AG20443 (cell line): ENCODE measurements around the gene TMEM72.

Source experiments
- DNase-seq: peaks from one replicate; pipeline ENCODE4 v3.0.0; 2012; ENCODE audit warnings: low spot score, mixed read lengths

Gene TMEM72

GRCh38 chr10:44955413-44956070 is 44.4 kb downstream of the TMEM72 start:
- DNase-seq = no peak

- no peak for DNase-seq
Measured at GRCh38 chr10:44956226-44956625, 45.1 kb downstream of the TMEM72 start.

GRCh38 chr10:44956717-44957706 is 45.9 kb downstream of the TMEM72 start:
- no peak for DNase-seq

GRCh38 chr10:44958196-44958897 is 47.2 kb downstream of the TMEM72 start:
- DNase-seq = peak; percentile 69

- DNase-seq = no peak
Measured at GRCh38 chr10:44958898-44959246, 47.7 kb downstream of the TMEM72 start.

- peak; percentile 99 for DNase-seq
Measured at GRCh38 chr10:44959247-44960087, 48.3 kb downstream of the TMEM72 start, which contains the start of gene RASSF4. TSS of gene RASSF4 (plus strand) at chr10:44959802. CDS start at chr10:44970203, 10,401 bp downstream.

- DNase-seq = no peak
Measured at GRCh38 chr10:44960088-44960460, 48.9 kb downstream of the TMEM72 start.

GRCh38 chr10:44960482-44961229 is 49.5 kb downstream of the TMEM72 start:
- no peak for DNase-seq

- no peak for DNase-seq
Measured at GRCh38 chr10:44961230-44961571, 50.1 kb downstream of the TMEM72 start.

- no peak for DNase-seq
Measured at GRCh38 chr10:44961931-44962750, 51.0 kb downstream of the TMEM72 start.

- DNase-seq = no peak
Measured at GRCh38 chr10:44962870-44963738, 52.0 kb downstream of the TMEM72 start.

GRCh38 chr10:44963772-44964633 is 52.9 kb downstream of the TMEM72 start:
- no peak for DNase-seq

GRCh38 chr10:44965104-44965503 is 54.0 kb downstream of the TMEM72 start:
- no peak for DNase-seq

GRCh38 chr10:44965651-44966097 is 54.5 kb downstream of the TMEM72 start:
- no peak for DNase-seq

GRCh38 chr10:44966129-44966815 is 55.1 kb downstream of the TMEM72 start:
- no peak for DNase-seq

- DNase-seq = no peak
Measured at GRCh38 chr10:44966816-44967509, 55.8 kb downstream of the TMEM72 start.

- no peak for DNase-seq
Measured at GRCh38 chr10:44967616-44968015, 56.5 kb downstream of the TMEM72 start.
